Subcutaneous adipose tissue (tissue), 4 donors: ENCODE measurements around the gene KRTAP22-2. TPM values are rescaled to one million over a fixed set of nuclear protein-coding genes. Genes with fewer than 3 reads are reported as not detected.

Experiments used
- total RNA-seq, 4 donors: library from RNA; depleted of rRNA; stranded (reverse); fragments of >200 nt; gene quantifications; one replicate each; pipeline ENCODE4 v1.1.0, GENCODE V29; 2016
- TF ChIP-seq, protein P1 (sequence below): fragments of 450-650 bp; IDR thresholded peaks from one replicate; pipeline ENCODE4 v1.5.1; 2016; ENCODE audit warnings: low read depth, mild to moderate bottlenecking, control low read depth, antibody characterized with exemption, moderate library complexity

Gene KRTAP22-2
- total RNA-seq, 4 donors from 2014 or later, result not detected

DNA sequence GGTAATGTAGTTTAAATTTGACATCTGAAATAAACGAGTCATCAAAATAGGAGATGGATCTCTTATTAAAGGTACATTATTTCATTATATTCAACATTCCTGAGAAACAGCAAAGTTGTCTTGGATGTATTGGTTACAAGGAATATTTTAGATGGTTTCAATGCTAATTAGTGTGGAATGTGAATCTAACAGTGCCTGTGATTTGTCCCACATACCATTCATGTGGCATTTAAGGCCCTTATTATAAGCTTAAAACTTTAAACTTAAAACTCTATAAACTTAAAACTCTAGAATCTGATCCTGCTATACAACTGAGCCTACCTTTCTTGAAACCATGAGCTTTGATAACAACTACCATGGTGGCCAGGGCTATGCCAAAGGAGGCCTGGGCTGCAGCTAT, 10.6 kb upstream of the KRTAP22-2 start, which contains the start of gene KRTAP22-1:
TSS of gene KRTAP22-1 (plus strand) at position 301 of the 400 bp plus-strand sequence.
- TF ChIP-seq, protein P1, sequence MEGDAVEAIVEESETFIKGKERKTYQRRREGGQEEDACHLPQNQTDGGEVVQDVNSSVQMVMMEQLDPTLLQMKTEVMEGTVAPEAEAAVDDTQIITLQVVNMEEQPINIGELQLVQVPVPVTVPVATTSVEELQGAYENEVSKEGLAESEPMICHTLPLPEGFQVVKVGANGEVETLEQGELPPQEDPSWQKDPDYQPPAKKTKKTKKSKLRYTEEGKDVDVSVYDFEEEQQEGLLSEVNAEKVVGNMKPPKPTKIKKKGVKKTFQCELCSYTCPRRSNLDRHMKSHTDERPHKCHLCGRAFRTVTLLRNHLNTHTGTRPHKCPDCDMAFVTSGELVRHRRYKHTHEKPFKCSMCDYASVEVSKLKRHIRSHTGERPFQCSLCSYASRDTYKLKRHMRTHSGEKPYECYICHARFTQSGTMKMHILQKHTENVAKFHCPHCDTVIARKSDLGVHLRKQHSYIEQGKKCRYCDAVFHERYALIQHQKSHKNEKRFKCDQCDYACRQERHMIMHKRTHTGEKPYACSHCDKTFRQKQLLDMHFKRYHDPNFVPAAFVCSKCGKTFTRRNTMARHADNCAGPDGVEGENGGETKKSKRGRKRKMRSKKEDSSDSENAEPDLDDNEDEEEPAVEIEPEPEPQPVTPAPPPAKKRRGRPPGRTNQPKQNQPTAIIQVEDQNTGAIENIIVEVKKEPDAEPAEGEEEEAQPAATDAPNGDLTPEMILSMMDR, result no peak

DNA sequence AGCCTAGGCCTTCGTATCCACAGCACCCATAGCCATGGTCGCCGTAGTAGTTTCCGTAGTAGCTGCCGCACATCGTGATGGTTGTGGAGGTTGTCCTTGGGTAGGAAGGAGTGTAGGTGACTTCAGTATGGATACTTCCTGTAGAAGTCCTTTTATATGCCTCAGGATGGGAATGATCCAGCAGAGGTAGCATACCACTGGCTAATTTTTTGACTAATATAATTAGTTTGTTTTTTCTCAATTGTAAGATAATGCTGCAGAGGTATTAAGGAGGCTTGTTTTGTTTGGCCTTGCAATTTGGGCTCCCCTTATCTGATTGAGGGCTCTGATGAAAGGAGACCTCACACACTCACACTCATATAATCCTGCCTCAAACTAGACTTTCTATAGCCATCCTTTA, 8.6 kb upstream of the KRTAP22-2 start, which contains the start of gene KRTAP6-2:
TSS of gene KRTAP6-2 (minus strand) at position 101 of the 400 bp plus-strand sequence. CDS start at position 73, 28 bp downstream.
- TF ChIP-seq, protein P1, result no peak

DNA sequence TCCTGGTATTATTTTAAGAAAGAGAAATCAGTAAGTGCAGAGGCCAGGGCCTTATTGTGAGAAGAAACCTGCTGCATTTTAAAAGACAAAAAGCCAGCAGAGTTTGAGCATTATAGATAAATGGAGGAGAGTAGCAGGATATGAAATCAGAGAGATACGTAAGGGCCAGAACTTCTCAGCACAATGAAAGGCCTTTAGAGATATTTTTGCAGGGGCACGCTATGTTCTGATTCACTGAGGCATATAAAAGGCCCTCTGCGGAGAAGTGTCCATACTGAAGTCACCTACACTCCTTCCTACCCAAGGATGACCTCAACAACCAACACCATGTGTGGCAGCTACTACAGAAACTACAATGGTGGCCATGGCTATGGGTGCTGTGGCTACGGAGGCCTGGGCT, 1.9 kb upstream of the KRTAP22-2 start, which contains the start of gene KRTAP6-3:
TSS of gene KRTAP6-3 (plus strand) at position 301 of the 400 bp plus-strand sequence. CDS start at position 307, 6 bp downstream.
- TF ChIP-seq, protein P1, result no peak

DNA sequence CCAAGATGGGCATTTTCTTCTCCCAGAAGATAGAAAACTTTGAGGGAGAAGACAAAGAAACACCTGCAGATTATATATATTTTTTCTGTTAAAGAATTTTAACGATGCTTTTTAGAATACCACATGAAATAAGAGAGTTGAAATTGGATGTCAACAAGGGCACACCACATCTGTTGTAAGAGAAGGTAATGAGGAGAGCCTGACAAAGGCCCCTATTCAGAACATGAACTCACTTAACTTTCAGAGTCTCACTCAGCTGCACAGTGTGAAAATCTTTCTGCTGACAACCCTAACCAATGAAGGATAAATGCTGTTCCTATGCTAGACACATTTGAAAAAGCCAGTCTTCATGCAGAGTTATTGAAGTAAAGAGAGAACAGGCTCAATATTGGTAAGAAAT, 7.3 kb downstream of the KRTAP22-2 start:
- TF ChIP-seq, protein P1, result no peak

DNA sequence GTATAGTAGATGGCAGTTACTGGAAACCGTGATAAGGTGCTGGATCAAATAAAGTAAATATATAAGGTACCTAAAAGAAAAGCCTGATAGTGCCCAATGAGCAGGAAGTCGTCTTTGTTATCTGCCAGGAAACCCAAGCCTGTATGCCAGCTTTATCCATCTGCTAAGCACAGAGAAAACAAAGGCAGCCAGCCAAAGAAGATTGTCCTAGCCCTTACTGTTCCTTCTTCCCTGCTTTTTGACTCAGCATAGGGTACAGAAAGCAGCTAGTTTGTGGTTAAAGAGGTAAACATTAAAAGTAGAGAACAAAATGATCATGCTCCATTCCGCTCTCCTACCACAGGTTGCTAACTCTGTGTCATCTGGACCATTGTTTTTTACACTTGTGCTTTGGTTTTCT, 10.1 kb downstream of the KRTAP22-2 start:
- TF ChIP-seq, protein P1, result no peak

DNA sequence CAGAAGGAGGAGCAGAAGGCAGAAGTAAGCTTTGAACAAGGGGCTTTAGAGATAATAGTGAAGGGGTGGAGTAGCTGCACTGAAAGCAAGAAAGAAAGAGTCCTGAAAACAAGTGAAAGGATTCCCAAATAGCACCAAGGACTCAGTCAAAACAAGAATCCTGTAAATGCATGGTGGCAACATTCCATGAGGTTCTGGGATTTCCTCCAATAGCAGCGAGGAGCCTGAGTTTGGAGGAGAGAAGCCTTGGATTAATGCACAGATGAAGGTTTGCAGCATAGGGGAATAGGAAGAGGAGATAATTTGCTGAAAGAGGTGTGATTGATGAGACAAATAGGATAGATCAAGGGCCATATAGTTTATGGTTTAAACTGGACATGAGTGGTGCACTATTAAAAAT, 10.9 kb downstream of the KRTAP22-2 start:
- TF ChIP-seq, protein P1, result no peak

DNA sequence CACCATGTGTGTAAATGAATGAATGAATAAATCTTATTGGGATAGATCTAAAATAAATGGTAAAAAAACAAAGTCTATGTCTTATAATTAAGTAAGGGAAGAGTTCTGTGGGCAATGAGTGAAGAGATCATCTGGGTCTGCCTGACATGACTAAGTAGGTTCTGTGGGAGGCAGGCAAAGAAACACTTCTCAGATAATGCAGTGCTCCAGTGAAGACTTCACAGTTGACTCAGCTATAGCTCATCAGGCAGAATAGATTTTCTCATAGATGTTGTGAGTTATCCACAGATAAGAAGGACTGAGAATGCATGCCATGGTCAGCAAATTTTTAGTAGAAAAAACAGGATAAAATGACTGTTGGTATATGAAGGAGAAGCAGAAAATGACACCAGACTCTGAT, 12.4 kb downstream of the KRTAP22-2 start:
- TF ChIP-seq, protein P1, result no peak
